HG02840 (cell line): ENCODE measurements around the gene CYLD.

Source experiments
- ATAC-seq: cut with Tn5 transposase; IDR thresholded peaks from one replicate; pipeline ENCODE4 v1.9.1; 2021; ENCODE audit warnings: mild to moderate bottlenecking, moderate library complexity, moderate number of reproducible peaks; ENCODE audit not compliant: unreplicated experiment, low FRiP score

The CYLD gene

DNA sequence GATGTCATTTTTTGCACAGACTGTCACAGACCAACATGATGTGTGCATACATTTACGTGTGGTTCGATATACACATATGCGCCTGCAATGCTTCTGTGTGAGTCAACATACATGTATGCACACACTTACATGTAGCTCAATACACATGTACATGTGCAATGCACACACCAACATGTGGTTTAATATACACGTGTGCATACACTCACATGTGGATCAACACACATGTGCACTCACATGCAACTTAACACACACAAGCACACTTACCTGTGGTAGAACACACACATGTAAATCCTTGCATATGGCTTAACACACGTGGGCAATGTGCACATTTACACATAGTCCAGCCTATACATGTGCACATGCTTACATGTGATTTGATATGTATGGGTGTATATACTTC, 97.5 kb downstream of the CYLD start:
- ATAC-seq: no peak

DNA sequence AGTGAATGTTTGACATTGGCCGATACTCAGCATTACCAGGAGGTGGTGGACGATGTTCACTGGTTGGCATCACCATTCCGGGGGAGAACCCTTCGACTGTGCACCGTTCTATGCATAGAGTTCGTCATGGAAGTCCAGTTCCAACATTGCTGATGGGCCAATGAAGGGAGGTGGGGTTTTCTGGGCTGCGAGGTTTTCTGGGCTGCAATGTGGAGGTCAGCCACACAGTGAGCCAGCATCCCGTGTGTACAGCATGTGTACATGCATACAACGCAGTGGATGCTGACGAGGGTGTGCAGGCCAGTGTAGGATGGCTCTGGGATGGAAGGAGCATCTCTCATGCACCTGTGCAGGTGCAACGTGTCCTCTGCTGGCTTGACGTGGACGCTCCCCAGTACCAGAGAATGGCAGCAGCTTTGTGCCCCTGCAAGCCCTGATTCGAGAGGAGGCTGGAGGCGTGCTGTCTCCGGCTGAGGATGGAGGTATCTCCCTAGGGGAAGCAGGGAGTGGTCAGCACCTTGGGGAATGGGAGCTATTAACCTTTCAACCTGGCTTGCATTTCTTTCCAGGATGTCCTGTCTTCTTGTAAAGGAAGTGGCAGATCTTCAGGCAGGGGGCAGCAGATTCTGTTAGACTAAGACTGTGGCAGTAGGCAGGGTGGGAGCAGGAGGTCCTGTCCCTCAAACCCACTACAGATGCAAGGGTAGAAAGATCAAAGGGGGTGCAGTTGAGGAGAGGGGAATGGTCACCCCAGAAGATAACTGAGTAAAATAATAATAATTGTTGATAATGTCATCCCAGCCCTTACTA, 98.2 kb downstream of the CYLD start:
- no peak for ATAC-seq

DNA sequence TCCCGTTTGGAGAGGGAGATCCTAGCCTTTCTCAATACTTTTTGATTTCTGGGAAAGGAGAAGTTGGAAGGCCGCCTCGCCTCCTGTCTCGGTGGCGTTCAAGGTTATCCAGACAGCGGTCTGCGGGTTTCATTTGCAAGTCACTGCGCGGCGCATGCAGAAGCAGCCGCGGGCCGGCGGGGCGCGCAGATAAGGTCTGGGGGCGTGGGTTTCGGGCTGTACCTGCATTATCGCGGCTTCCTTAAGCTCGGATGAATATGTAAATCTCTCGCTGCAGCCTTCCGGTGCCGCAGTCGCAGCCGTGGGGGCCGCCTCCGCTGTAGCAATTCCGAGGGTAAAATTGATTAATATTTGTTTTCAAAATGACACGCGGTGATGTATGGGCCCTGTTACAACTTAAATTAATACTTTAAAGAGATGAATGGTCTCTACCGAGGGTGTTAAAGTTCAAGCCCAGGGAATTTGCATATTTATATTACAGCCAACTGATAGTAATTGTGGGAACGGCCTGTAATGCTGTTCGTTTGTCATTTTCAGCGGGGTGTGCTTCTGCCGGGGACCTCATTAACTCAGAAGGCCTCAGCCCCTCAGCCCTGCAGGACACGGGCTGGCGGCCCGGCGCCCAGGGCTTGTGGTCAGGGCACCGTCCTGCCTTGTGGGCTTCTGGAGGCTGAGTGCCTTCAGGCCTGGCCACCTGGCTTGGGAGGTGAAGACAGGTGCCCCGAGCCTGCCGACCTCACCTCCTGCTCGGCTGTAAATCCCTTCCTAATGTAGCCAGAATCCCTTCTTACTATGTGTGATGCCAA, 99.4 kb downstream of the CYLD start:
- no peak for ATAC-seq

DNA sequence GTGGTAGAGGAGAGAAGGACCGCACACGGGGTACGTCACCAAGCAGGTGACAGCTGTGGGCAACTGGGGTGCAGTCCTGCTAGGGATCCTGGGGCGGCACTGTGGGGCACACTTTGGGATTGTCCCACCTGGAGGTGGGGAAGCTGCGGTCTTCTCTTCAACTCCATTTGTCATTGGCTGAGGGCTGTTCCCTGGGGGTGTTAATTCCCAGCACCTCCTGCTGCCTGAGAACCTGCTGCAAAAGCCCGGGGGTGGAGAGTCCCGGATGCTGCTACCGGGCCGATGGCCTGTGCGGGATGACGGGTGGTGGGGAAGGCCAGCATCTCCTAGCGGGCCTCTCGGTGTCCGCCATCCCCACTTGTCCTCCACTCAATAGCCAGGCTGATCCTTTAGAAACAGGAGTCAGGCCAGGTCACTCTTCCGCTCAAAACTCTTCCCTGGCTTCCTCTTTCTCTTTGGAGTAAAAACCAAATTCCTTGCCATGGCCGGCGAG, 100.2 kb downstream of the CYLD start:
- no peak for ATAC-seq

DNA sequence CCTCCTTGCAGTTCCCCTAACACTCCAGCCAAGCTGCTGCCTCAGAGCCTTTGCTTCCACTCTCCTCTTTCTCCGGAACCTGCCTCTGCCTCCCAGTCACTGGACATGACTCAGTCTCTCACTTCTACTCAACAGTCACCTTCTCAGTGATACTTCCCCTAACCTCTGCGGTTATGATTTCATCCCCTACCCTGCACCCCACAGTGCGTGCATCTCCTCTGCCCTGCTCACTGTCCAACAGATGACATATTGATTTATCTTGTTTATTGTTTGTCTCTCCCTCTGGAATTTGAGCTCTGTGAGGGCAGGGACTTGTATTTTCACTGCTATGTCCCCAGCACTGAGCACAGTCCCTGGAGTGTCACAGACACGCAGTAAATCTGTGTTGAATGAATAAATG, 100.7 kb downstream of the CYLD start:
- ATAC-seq: no peak

DNA sequence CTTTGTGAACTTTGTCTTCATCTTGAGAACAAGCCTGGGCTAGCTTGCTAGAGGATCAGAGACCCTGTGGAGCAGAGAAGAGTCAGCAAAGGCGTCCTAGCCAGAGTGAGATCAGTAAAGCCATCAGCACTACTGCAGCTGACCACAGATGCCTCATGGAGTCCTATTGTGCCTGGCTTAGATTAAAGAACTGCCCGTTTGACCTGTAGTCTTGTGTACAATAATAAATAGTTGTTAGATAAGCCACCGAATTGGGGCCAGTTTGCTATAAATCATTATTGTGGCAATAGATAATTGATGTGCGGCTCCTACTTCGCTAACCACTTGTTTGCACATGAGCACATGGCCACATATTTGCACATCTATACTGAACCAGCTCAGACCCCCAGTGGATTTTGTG, 103.0 kb downstream of the CYLD start:
- ATAC-seq: no peak

DNA sequence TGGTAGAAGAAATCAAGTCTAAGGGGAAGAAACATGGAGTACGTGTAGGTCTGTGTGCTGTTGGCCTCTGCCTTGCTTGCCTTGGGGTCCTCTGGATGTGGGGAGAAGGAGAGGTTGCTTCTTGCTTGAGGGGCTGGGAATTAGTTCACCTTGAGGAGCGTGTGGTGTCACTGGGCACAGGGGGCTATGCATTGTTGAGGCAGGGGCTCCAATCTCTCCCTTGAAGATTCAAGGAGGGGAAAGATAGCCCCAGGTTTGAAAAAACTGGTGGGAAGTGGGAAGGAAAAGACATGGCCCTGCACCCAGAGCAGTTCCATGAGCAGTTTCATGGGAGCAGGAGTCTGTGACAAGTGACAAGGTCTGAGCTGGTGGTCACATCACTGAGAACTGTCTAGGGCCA, 103.4 kb downstream of the CYLD start:
- no peak for ATAC-seq

DNA sequence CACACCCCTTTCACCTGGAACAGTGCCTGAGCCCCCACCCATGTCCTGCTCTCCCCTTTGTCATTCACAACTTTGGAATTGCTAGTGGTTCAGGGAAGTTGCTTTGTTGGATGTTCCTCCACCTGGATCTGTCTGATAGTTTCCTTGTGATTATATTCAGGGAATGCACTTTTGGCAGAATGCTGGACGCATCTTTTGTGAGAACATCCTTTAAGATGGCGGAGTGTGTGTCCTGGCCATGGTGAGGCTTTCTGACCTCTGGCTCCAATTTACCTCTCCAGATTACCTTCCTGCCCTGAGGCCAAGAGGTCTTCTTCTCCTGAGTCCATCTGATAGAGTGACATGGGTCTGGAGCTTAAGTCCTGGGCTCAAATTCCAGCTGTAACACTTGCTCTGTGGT, 104.6 kb downstream of the CYLD start:
- ATAC-seq: no peak

DNA sequence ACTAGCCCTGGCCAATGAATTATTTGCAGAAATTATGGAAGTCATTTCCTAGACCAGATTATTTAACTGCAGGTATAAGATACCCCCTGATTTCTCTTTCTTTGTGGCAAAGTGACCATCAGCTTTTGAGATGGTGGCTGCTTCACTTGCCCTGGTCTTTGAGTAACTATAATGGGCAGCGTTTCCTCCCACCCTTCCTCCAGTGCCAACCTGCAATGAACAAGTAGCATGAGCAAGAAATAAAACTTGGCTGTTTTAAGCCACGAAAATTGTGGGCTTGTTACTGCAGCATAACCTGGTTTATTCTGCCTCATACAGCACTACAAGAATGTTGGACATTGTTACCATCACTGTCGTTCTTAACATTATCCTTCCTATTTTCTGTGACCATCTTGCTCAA, 105.3 kb downstream of the CYLD start:
- ATAC-seq: no peak

DNA sequence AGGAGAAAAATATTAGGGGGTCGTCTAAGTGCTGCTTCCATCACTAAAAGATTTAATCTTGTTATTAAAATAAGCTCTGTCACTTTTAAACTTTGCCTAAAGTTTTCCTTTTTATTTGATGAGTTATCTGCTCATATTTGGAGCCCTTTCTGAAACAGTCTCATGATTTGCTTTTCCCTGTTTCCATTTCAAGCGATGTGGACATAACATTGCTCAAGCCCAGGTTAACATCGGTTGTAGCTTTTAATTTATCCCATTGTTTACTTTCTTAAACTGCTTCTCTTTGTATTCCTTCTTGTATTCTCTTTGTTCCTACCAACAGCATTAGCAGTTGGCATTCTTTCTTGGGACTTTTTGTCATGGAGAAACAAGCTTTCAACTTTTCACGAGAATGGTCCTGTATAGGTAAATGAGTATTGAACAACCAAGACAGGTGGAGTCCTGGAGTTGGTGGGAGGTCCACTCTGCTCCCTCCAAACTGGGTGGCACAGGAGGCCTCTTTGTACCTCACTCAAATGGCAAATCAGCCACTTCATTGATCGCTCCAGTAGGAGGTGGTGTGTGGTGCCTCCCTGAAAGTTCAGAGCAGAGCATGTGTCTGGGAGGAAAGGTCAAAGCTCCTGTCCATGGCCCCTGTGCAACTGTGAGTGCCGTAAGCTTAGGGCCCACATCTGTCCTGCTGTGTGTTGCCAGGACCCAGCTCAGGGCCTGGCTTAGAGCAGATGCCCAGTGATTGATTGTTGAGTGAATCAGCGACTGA, 107.0 kb downstream of the CYLD start:
- no peak for ATAC-seq
